ENCODE data around the gene C1QL4.
A peak's percentile ranks its signal among the peaks of the same experiment; 100 is the strongest.

The C1QL4 gene

DNA sequence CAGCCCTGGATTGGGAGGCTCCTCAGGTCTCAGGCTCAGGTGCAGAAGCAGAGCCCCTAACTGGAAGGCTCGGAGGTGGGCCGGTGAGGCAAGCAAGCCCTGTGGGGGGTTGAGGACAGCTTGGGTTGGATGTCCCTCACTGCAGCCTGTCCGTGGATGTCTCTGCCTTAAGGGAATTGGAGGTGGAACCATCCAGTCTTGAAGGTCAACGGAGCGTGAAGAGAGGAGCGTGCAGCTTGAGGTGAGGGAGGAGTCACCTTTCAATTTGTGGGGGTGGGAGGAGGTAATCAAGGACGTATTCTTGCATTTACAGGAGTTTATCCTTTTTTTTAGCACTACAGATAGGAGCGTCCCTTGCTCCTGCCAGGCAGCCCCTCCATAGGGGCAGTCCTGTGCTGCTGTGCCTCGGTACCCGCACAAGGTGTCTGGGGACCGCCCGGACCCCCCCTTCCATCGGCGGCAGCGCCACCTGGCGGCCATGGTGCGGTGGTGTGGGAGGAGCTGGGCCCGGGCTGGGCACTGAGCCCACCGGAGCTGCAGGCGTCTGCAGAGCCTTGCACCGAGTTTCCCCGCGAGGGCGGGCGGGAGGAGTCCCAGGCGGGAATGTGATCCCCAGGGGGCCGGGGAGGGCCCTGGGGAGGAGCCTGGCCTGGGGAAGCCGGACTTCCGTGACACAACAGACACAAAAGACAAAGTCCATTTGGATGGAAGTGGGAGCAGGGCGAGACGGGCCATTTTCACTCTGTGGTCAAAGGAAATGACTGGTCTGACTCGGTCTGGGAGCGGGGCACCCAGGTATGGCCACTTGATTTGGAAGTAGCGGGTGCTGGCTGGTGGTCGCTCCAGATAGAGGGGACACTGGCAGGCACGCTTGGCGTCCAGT, 10.6 kb upstream of the C1QL4 start:
- H3K4me3 ChIP-seq (ENCODE audit: low read depth, low read length): peak overlapping the region; percentile 44
- TF ChIP-seq, protein P1, sequence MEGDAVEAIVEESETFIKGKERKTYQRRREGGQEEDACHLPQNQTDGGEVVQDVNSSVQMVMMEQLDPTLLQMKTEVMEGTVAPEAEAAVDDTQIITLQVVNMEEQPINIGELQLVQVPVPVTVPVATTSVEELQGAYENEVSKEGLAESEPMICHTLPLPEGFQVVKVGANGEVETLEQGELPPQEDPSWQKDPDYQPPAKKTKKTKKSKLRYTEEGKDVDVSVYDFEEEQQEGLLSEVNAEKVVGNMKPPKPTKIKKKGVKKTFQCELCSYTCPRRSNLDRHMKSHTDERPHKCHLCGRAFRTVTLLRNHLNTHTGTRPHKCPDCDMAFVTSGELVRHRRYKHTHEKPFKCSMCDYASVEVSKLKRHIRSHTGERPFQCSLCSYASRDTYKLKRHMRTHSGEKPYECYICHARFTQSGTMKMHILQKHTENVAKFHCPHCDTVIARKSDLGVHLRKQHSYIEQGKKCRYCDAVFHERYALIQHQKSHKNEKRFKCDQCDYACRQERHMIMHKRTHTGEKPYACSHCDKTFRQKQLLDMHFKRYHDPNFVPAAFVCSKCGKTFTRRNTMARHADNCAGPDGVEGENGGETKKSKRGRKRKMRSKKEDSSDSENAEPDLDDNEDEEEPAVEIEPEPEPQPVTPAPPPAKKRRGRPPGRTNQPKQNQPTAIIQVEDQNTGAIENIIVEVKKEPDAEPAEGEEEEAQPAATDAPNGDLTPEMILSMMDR (IDR thresholded peaks at IDR 0.05; ENCODE audit: control insufficient read depth, extremely low read depth, insufficient read depth): peak; percentile 94
- peak; percentile 58 for DNase-seq (ENCODE audit: low read depth)

DNA sequence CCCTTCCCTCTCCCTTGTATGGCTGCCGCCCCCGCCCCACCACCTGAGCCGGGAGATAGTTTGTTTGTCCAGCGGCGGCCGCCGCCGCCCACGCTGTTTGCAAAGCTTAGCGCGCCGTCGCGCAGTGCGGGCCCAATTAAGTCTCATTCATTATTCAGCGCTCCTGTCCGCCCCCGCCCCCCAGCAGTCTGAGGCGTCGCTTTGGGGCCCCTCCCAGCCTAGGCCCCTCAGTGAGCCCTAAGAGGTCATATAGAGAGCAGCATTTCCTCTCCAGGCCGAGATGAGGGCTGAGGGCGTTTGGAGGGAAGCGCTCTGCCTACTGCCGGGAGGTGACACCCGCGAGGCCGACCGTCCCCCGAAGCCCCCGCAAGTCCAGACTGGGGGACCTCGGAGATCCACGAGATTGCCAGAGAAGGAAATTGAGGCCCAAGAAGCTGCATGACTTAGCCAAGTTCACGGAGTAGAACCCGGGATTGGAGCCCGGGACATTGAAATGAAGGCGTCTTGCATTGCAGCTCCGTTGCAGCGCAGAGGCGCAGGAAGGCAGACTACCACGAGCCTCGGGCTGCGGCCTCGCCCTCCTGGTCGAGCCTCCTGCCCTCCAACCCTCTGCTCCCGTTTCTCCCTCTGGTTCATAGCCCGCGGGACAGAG, 9.8 kb upstream of the C1QL4 start, which contains the start of gene DNAJC22:
Gene DNAJC22, plus strand, starts transcription at position 230 of the 652 bp plus-strand sequence. CDS start 1,985 bp downstream, outside the sequence.
- H3K4me3 ChIP-seq (ENCODE audit: low read depth, low read length): peak within 1 kb of the TSS; percentile 44
- TF ChIP-seq, protein P1 (IDR thresholded peaks at IDR 0.05; ENCODE audit: control insufficient read depth, extremely low read depth, insufficient read depth): no peak
- no peak for DNase-seq (ENCODE audit: low read depth)

DNA sequence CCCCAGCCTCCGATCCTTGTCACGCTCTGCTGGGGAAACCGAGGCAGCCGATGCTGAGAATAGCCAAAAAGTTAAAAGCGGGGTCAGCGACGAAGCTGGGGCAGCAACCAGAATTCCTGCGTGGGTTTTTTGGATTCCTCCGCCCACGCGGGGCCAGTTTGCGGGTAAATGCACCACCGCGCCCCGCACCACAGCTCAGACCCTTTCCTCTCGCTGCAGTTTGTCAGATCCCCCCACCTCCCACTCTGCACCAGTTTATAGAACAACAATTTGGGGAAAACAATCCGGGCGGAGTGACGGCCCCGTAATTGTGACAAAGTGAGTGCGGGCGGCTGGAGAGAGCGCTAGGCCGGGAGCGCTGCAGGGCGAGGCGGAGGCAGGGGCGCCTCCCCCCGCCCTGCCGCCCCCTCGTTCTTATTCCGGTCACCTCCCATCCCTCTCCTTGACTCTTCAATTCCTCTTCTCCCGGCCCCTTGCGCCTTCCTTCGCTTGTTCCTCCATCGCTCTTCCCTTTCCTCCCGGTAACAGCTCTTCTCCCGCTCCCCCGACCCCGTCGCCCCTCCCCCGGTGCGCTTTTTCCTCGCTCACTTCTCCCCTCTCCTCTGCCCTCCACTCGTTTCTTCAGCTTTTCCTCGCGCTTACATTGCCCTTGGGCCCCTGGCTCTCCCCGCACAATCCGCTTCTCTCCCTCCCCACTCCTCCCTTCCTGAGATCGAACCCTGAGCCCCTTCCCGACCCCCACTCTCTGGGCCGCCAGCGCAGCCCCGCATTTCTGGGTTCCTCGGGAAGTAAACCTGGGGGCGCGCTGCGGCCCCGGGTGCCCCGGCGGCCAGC, 9.1 kb upstream of the C1QL4 start:
- no peak for DNase-seq (ENCODE audit: low read depth)
- H3K4me3 ChIP-seq (ENCODE audit: low read depth, low read length): peak overlapping the region; percentile 25
- TF ChIP-seq, protein P1 (IDR thresholded peaks at IDR 0.05; ENCODE audit: control insufficient read depth, extremely low read depth, insufficient read depth): no peak

DNA sequence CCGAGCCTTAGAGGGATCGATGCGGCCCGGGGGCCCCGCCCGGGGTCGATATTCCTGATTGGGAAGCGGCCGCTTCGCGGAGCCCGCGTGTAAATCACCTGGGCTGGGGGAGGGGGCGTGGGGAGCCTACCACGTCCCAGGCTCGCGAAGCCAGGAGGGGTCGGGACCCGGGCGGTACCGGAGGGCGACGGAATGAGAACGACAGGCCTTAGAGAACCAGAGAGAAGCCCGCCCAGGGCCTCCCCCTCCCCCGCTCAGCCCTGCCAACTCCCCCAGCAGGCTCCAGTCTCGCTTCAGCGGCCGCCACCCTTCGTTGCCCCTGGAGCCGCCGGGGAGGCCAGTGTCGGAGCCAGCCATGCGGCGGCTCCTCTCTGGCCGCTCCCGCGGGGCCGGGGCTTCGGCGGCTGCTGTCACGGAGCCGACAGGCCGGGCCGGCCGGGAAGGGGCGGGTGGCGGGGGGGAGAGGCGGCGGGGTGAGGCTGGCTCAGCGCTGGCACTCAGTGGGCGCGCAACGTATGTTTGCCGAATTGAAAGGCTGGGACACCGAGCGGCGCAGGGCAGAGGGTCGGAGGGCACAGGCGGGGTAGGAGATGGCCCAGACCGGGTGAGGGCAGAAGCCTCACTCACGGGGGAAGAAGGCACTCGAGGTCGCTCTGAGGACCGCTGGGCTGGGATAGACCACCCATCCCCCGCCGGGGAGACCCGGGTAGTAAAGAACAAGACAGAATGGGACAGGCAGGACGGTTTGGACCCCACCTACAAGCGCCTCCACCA, 8.2 kb upstream of the C1QL4 start:
- no peak for DNase-seq (ENCODE audit: low read depth)
- H3K4me3 ChIP-seq (ENCODE audit: low read depth, low read length): no peak overlapping the region
- TF ChIP-seq, protein P1 (IDR thresholded peaks at IDR 0.05; ENCODE audit: control insufficient read depth, extremely low read depth, insufficient read depth): no peak

DNA sequence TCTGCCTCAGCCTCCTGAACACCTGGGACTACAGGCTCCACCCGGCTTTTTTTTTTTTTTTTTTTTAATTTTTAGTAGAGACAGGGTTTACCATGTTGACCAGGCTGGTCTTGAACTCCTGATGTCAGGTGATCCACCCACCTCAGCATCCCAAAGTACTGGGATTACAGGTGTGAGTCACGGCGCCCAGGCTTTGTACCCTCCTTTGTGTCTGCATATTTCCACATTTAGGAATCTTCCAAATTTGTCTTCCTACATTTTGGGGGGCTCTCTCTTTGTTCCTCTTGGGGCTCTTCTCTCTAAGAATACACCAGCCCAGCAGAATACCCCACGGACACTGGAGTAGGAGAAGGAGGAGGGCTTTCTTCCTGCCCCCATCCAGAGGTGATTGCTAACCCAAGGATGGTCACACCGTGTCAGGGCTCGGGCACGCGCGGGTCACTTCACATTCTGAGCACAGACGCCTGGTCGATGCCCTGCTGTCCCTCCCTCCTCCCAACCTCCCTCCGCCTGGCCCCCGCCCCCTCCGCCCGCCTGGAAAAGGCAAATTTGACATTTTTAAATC, 7.6 kb upstream of the C1QL4 start:
- TF ChIP-seq, protein P1 (IDR thresholded peaks at IDR 0.05; ENCODE audit: control insufficient read depth, extremely low read depth, insufficient read depth): no peak
- no peak for DNase-seq (ENCODE audit: low read depth)
- H3K4me3 ChIP-seq (ENCODE audit: low read depth, low read length): no peak overlapping the region
